Panc1 (cell line): ENCODE results near the gene SHC1. TPM values are rescaled to one million over a fixed set of nuclear protein-coding genes. Genes with fewer than 3 reads are reported as not detected.

Experiments
- ATAC-seq: fragments of 200-7000 bp; cut with Tn5 transposase; 2 replicates; pipeline ENCODE4 v1.9.1; 2020; ENCODE audit warnings: mild to moderate bottlenecking, moderate library complexity
- BruUV-seq: library from RNA; stranded (reverse); fragments of 400-500 nt; replicated peaks from 2 replicates; lab custom pipeline; 2021; lab: Mats Ljungman, UMichigan
- CTCF ChIA-PET: fragments of 300-600 bp; sonication (Branson Sonifier 250); formaldehyde crosslinking; loops from one replicate; lab custom pipeline; 2022; ENCODE audit warnings: antibody characterized with exemption; lab: Charles Lee
- POLR2A ChIA-PET: fragments of 300-600 bp; sonication (Branson Sonifier 250); formaldehyde crosslinking; loops from one replicate; lab custom pipeline; 2022; ENCODE audit warnings: antibody characterized with exemption; lab: Charles Lee
- DNase-seq: peaks from one replicate; pipeline ENCODE4 v3.0.0-alpha.2; 2010; ENCODE audit warnings: low read depth, low spot score
- H3K27ac ChIP-seq: 2 replicates; pipeline ENCODE4 v1.5.1; 2011; ENCODE audit warnings: mild to moderate bottlenecking, low read length, inconsistent platforms
- H3K27me3 ChIP-seq: fragments of 200-500 bp; sonication (Bioruptor generic); 2 replicates; pipeline ENCODE4 v1.6.0; 2014; ENCODE audit warnings: low read length, inconsistent platforms; ENCODE audit not compliant: control insufficient read depth, insufficient read depth
- H3K36me3 ChIP-seq: fragments of 200-500 bp; sonication (Bioruptor generic); 2 replicates; pipeline ENCODE4 v1.5.1; 2014; ENCODE audit warnings: inconsistent platforms, mild to moderate bottlenecking, low read length, moderate library complexity; ENCODE audit not compliant: control insufficient read depth, insufficient read depth
- H3K4me1 ChIP-seq: 2 replicates; pipeline ENCODE4 v1.5.1; 2011; ENCODE audit warnings: inconsistent platforms, mild to moderate bottlenecking, low read length, moderate library complexity; ENCODE audit not compliant: control insufficient read depth, insufficient read depth
- H3K4me3 ChIP-seq, 2 experiments: 2 replicates each; pipeline ENCODE4 v1.5.1; 2011 to 2012; ENCODE audit warnings: low read depth in 2 of 2, low read length in 2 of 2, mild to moderate bottlenecking in 2 of 2, inconsistent platforms in 1 of 2, moderate library complexity in 1 of 2
- H3K9me3 ChIP-seq: fragments of 200-500 bp; sonication (Bioruptor generic); 2 replicates; pipeline ENCODE4 v1.5.1; 2014; ENCODE audit warnings: low read depth, mild to moderate bottlenecking, inconsistent platforms, low read length, moderate library complexity; ENCODE audit not compliant: control insufficient read depth, insufficient read depth
- POLR2AphosphoS5 ChIP-seq: IDR thresholded peaks from 2 replicates; pipeline ENCODE4 v1.6.1; 2012; ENCODE audit warnings: mild to moderate bottlenecking, low read depth, low read length, moderate library complexity
- SIN3A ChIP-seq: IDR thresholded peaks from 2 replicates; pipeline ENCODE4 v1.6.1; 2012; ENCODE audit warnings: low read depth, mild to moderate bottlenecking, low read length, moderate library complexity, borderline replicate concordance; ENCODE audit not compliant: insufficient read depth
- TCF7L2 ChIP-seq: IDR thresholded peaks from 2 replicates; pipeline ENCODE4 v1.6.1; 2011; ENCODE audit warnings: mild to moderate bottlenecking, low read depth, low read length, inconsistent platforms
- in situ Hi-C: cut with HindIII; loops from 2 replicates; pipeline ENCODE4 v1.10.0; 2016; ENCODE audit warnings: low sequenced_read_pairs, low pct_unique_long_range_greater_than_20kb
- intact Hi-C: fragments of 100-400 bp; cut with micrococcal nuclease; formaldehyde crosslinking; loops from one replicate; pipeline ENCODE4 v1.10.0; 2022; ENCODE audit not compliant: unreplicated experiment
- total RNA-seq: library from RNA; stranded (reverse); gene quantifications from one replicate; pipeline ENCODE4 v1.2.1, GENCODE V29; 2021; ENCODE audit not compliant: unreplicated experiment
- TF ChIP-seq, protein P1 (sequence below): fragments of 450-650 bp; IDR thresholded peaks from 2 replicates; pipeline ENCODE4 v1.5.1; 2017; ENCODE audit warnings: mild to moderate bottlenecking
- TF ChIP-seq, protein P2 (sequence below), 2 experiments: IDR thresholded peaks; 2 replicates each; pipeline ENCODE4 v1.6.1; 2011 to 2012; ENCODE audit warnings: low read depth in 2 of 2, control low read depth in 1 of 2, low read length in 1 of 2, mild to moderate bottlenecking in 1 of 2, moderate library complexity in 1 of 2; ENCODE audit not compliant: insufficient read depth in 1 of 2

The SHC1 gene
- total RNA-seq, 1 experiment from 2014 or later, result 373 TPM

DNA sequence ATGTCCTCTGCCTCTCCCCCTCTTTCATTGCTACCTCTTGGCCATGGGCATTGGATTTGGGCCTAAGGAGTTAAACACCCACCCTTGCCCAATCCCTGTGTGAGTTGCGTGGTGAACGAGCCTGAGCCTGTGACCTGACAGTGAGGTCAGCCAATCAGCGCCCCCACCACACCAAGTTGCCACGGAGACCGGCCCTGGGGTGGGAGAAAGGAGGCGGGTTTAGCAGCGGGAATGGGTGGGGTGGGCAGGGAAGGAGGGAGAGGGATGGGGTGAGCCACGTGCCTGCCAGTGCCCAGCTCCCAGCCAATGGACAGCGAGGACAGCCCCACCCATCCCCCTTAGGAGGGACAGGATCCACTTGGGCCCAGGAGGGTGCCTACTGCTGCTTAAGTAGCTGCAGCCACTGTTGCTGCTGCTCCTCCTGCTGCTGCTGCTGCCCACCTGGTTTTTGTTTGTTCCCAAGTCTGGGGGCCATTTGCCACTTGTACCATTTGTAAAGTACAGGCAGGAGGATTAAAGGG, 41.5 kb upstream of the SHC1 start:
- in situ Hi-C loops (no loop called here), intact Hi-C loops (no loop called here)
- Histone ChIP-seq H3K27me3 (no peaks in the 10 kb centered on the region), H3K27ac (no peak overlapping the region), H3K4me3 (no peak overlapping the region), H3K9me3 (no peaks in the 10 kb centered on the region), H3K4me1 (peaks cover 39% of the 10 kb centered on the region), H3K36me3 (0 out of 2 replicates have a peak, but pooled peaks cover 7% of the 10 kb centered on the region)
- no TSS peak for BruUV-seq
- no peak for ATAC-seq
- TF ChIP-seq, protein P1, sequence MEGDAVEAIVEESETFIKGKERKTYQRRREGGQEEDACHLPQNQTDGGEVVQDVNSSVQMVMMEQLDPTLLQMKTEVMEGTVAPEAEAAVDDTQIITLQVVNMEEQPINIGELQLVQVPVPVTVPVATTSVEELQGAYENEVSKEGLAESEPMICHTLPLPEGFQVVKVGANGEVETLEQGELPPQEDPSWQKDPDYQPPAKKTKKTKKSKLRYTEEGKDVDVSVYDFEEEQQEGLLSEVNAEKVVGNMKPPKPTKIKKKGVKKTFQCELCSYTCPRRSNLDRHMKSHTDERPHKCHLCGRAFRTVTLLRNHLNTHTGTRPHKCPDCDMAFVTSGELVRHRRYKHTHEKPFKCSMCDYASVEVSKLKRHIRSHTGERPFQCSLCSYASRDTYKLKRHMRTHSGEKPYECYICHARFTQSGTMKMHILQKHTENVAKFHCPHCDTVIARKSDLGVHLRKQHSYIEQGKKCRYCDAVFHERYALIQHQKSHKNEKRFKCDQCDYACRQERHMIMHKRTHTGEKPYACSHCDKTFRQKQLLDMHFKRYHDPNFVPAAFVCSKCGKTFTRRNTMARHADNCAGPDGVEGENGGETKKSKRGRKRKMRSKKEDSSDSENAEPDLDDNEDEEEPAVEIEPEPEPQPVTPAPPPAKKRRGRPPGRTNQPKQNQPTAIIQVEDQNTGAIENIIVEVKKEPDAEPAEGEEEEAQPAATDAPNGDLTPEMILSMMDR, result no peak
- TF ChIP-seq SIN3A (no peak), POLR2AphosphoS5 (no peak)
- TF ChIP-seq, protein P2, sequence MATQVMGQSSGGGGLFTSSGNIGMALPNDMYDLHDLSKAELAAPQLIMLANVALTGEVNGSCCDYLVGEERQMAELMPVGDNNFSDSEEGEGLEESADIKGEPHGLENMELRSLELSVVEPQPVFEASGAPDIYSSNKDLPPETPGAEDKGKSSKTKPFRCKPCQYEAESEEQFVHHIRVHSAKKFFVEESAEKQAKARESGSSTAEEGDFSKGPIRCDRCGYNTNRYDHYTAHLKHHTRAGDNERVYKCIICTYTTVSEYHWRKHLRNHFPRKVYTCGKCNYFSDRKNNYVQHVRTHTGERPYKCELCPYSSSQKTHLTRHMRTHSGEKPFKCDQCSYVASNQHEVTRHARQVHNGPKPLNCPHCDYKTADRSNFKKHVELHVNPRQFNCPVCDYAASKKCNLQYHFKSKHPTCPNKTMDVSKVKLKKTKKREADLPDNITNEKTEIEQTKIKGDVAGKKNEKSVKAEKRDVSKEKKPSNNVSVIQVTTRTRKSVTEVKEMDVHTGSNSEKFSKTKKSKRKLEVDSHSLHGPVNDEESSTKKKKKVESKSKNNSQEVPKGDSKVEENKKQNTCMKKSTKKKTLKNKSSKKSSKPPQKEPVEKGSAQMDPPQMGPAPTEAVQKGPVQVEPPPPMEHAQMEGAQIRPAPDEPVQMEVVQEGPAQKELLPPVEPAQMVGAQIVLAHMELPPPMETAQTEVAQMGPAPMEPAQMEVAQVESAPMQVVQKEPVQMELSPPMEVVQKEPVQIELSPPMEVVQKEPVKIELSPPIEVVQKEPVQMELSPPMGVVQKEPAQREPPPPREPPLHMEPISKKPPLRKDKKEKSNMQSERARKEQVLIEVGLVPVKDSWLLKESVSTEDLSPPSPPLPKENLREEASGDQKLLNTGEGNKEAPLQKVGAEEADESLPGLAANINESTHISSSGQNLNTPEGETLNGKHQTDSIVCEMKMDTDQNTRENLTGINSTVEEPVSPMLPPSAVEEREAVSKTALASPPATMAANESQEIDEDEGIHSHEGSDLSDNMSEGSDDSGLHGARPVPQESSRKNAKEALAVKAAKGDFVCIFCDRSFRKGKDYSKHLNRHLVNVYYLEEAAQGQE (IDR thresholded peaks at IDR 0.05; ENCODE audit: insufficient read depth in 1 of 2, low read depth in 2 of 2, low read length in 1 of 2), result no peak
- DNase-seq, result no peak
- ChIA-PET POLR2A (no interaction called here), CTCF (interaction anchor here (0.6 to 0.7 kb wide), 3 partner anchors 13 to 19 kb away, joined by 3 to 7 read pairs (median 7); partner anchors contain the start of gene LENEP)

DNA sequence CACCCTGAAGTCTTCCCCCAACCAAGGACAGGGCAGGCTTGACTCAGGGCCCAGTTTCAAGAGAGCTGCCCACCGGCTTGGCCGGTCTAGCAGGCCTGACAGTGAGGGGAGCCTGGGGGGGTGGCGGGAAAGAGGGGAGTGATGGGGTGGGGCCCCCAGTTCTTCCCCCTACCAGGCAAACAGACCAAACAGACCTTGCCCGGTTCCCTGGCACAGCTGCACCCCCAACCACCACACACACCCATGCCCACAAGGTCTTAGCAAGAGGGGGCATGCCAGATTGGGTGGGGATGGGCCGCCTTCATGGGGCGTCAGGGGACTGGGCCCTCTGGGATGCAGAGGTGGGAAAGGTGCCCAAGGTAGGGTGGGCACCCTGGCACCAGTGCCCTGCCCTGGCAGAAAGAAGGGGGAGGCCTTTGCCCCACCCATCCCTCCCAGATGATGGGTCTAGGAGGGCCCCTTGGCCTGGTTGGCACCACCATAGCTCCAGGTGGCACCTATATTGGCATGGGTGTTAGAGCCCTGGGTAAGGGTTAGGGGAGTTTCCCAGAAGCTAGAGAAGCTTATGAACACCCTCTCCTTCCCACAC, 41.0 kb upstream of the SHC1 start:
- Histone ChIP-seq H3K4me1 (peaks cover 37% of the 10 kb centered on the region), H3K27me3 (no peaks in the 10 kb centered on the region), H3K27ac (no peak overlapping the region), H3K36me3 (0 out of 2 replicates have a peak, but pooled peaks cover 5% of the 10 kb centered on the region), H3K4me3 (no peak overlapping the region), H3K9me3 (no peaks in the 10 kb centered on the region)
- POLR2A ChIA-PET, result no interaction called here
- in situ Hi-C loops (no loop called here), intact Hi-C loops (no loop called here)
- DNase-seq (no peak), ATAC-seq (no peak)
- CTCF ChIA-PET, result interaction anchor here (0.6 to 0.7 kb wide), 3 partner anchors 13 to 41 kb away, joined by 3 to 7 read pairs (median 3); partner anchors contain the start of gene SHC1
- no peak for TF ChIP-seq SIN3A
- TF ChIP-seq, protein P1, result no peak
- TF ChIP-seq TCF7L2, result no peak
- no peak for TF ChIP-seq POLR2AphosphoS5
- TF ChIP-seq, protein P2 (IDR thresholded peaks at IDR 0.05; ENCODE audit: insufficient read depth in 1 of 2, low read depth in 2 of 2, low read length in 1 of 2), result no peak
- no TSS peak for BruUV-seq
